SK-N-MC (cell line): ENCODE data around the gene COMMD1.

Experiments
- EZH2 ChIP-seq: fragments of 200-600 bp; sonication (generic); IDR thresholded peaks from one replicate; pipeline ENCODE4 v1.6.1; 2017; ENCODE audit warnings: antibody characterized with exemption
- POLR2AphosphoS5 ChIP-seq: IDR thresholded peaks from 2 replicates; pipeline ENCODE4 v1.6.1; 2012; ENCODE audit warnings: mild to moderate bottlenecking, low read depth, low read length, borderline replicate concordance

GRCh38 chr2:61922714-61923113 lies 17.2 kb downstream of the COMMD1 start:
- TF ChIP-seq POLR2AphosphoS5 (no peak), EZH2 (no peak)
